Measurements from ENCODE around the gene TXNRD2. TPM values are rescaled to one million over a fixed set of nuclear protein-coding genes. Genes with fewer than 3 reads are reported as not detected.

TXNRD2 gene
- total and polyA plus RNA-seq, 2 of the 4 experiments (the other 2 are of a cell fraction): 15.6 to 25.7 TPM

GRCh38 chr22:19968450-19968891 is 26.9 kb upstream of the TXNRD2 start:
- ChIA-PET POLR2A (ENCODE audit: unreplicated experiment) (no interaction called here), CTCF (interaction anchor here (1.2 kb wide), 1 partner anchor 45 kb away, joined by 7 read pairs; no protein-coding TSS in a partner anchor)
- Histone ChIP-seq H3K4me2 (ENCODE audit: low read depth, low read length) (no peak overlapping the region), H3K36me3 (ENCODE audit: control insufficient read depth, insufficient read depth, low read length) (peaks cover 72% of the 10 kb centered on the region), H2BK120ac (ENCODE audit: low read depth, low read length) (no peak overlapping the region), H3K18ac (ENCODE audit: low read depth, low read length) (no peak overlapping the region), H3K27me3 (ENCODE audit: control insufficient read depth, insufficient read depth, low read length) (no peaks in the 10 kb centered on the region), H4K20me1 (ENCODE audit: insufficient read depth, low read length) (peaks cover 26% of the 10 kb centered on the region), H3K4me3 (ENCODE audit: insufficient read depth, low read depth, low read length) (no peak overlapping the region), H2AK9ac (replicated peaks; ENCODE audit: low read depth, low read length, poor library complexity) (no peak overlapping the region), H3K56ac (ENCODE audit: extremely low read depth, insufficient read depth, low read length) (no peak overlapping the region), H2AK5ac (ENCODE audit: low read depth, low read length) (no peak overlapping the region), H2BK5ac (ENCODE audit: low read depth, low read length, poor library complexity, severe bottlenecking) (no peak overlapping the region), H2AFZ (replicated peaks; ENCODE audit: low read length, poor library complexity) (peak overlapping the region; percentile 35), H4K8ac (ENCODE audit: low read depth in 2 of 2, low read length in 2 of 2) (no peak overlapping the region), H3K4me1 (ENCODE audit: control insufficient read depth, insufficient read depth, low read length) (peaks cover 1% of the 10 kb centered on the region; the same call in 1 of the 2 replicates), H3K9me3 (ENCODE audit: control insufficient read depth, insufficient read depth, low read length) (no peaks in the 10 kb centered on the region), H4K91ac (ENCODE audit: insufficient read depth, low read depth, low read length) (no peak overlapping the region), H3K14ac (replicated peaks; ENCODE audit: low read depth, low read length) (no peak overlapping the region), H2BK15ac (ENCODE audit: low read depth, low read length) (no peak overlapping the region), H3K23ac (ENCODE audit: low read depth, low read length) (no peak overlapping the region), H3K9me1 (ENCODE audit: insufficient read depth, low read length) (no peaks in the 10 kb centered on the region), H2BK20ac (ENCODE audit: low read depth, low read length) (no peak overlapping the region), H3K27ac (ENCODE audit: insufficient read depth, low read length) (no peak overlapping the region), H3K4ac (ENCODE audit: low read depth, low read length) (no peak overlapping the region), H3K79me1 (ENCODE audit: low read depth in 1 of 2, low read length in 2 of 2) (peaks cover 1 to 8% of the 10 kb centered on the region in 2 experiments; a peak in 1 of 4 replicates), H3K9ac (ENCODE audit: low read depth, low read length) (no peak overlapping the region), H4K5ac (ENCODE audit: low read depth, low read length) (no peak overlapping the region)
- WGBS, 2 experiments (ENCODE audit: extremely low coverage in 2 of 2, insufficient read length in 1 of 2): 88% methylated on average over 10 of the region's 18 CpGs; no CpG with 5 or more reads in 1 of the 2 experiments
- ATAC-seq (ENCODE audit: low read depth) (no peak), DNase-seq (no peak)
- intact Hi-C loops (cut with micrococcal nuclease) (no loop called here), in situ Hi-C loops (cut with MboI; ENCODE audit: low sequenced_read_pairs) (no loop called here), dilution Hi-C loops (cut with HindIII; ENCODE audit: low sequenced_read_pairs, unreplicated experiment) (no loop called here)
- BruUV-seq (replicated peaks): no TSS peak
- TF ChIP-seq RCOR1 (IDR thresholded peaks at IDR 0.05; ENCODE audit: insufficient replicate concordance, low read length) (no peak), NFE2L2 (IDR thresholded peaks at IDR 0.05; ENCODE audit: low read depth, low read length) (no peak), FOS (IDR thresholded peaks at IDR 0.05; ENCODE audit: low read depth, low read length) (no peak), RFX5 (IDR thresholded peaks at IDR 0.05; ENCODE audit: low read depth, low read length) (no peak)

Data from IMR-90 (cell line).